H1 (cell line): ENCODE data around the gene DNM2.
A peak's percentile ranks its signal among the peaks of the same experiment; 100 is the strongest.

Experiments used
- CHD2 ChIP-seq: IDR thresholded peaks from 2 replicates; pipeline ENCODE4 v1.6.1; 2012; ENCODE audit warnings: low read length, improper control_type of control experiment
- CTCF ChIP-seq, 3 experiments: IDR thresholded peaks; 1 replicate in 2 of 3; 2 replicates in 1 of 3; pipeline versions ENCODE4 v1.5.1 to v1.6.1; 2011; ENCODE audit warnings: low read length in 3 of 3, mild to moderate bottlenecking in 3 of 3, inconsistent platforms in 2 of 3, low read depth in 1 of 3, moderate library complexity in 1 of 3; ENCODE audit not compliant: insufficient read depth in 1 of 3; ENCODE audit errors: control extremely low read depth in 1 of 3
- EZH2 ChIP-seq: fragments of 200-600 bp; sonication (generic); IDR thresholded peaks from 2 replicates; pipeline ENCODE4 v1.7.1; 2012; ENCODE audit warnings: low read depth, mild to moderate bottlenecking, moderate library complexity, low read length, inconsistent platforms; ENCODE audit not compliant: severe bottlenecking
- MAFK ChIP-seq: IDR thresholded peaks from 2 replicates; pipeline ENCODE4 v1.6.1; 2012; ENCODE audit warnings: low read depth, mild to moderate bottlenecking, improper control_type of control experiment, low read length
- POLR2A ChIP-seq, 2 experiments: IDR thresholded peaks; 1 replicate in 1 of 2; 2 replicates in 1 of 2; pipeline ENCODE4 v1.6.1; 2011; ENCODE audit warnings: low read depth in 2 of 2, low read length in 2 of 2, mild to moderate bottlenecking in 2 of 2; ENCODE audit errors: control extremely low read depth in 1 of 2
- RBBP5 ChIP-seq: IDR thresholded peaks from 2 replicates; pipeline ENCODE4 v1.7.1; 2012; ENCODE audit warnings: low read depth, mild to moderate bottlenecking, inconsistent platforms, low read length, moderate library complexity, borderline replicate concordance

- 0 out of 3 replicates have a peak, but pooled peaks of 1 of the 2 experiments have one; percentile 23 for TF ChIP-seq POLR2A (IDR thresholded peaks at IDR 0.05; ENCODE audit: control extremely low read depth in 1 of 2, low read depth in 2 of 2, low read length in 2 of 2)
- TF ChIP-seq CTCF (IDR thresholded peaks at IDR 0.05; ENCODE audit: control extremely low read depth in 1 of 3, insufficient read depth in 1 of 3, low read depth in 1 of 3, low read length in 3 of 3) = no peak
- TF ChIP-seq EZH2 = no peak
- no peak for TF ChIP-seq CHD2
- TF ChIP-seq RBBP5 = no peak
- no peak for TF ChIP-seq MAFK
Measured at GRCh38 chr19:10679743-10680142, 38.1 kb upstream of the DNM2 start.
